DND-41 (cell line): Measurements from ENCODE around the gene PSMG3.

Experiments
- CTCF ChIP-seq: IDR thresholded peaks from 2 replicates; pipeline ENCODE4 v1.5.1; 2012; ENCODE audit warnings: borderline replicate concordance, low read length, moderate library complexity, mild to moderate bottlenecking; ENCODE audit not compliant: poor library complexity, severe bottlenecking; ENCODE audit errors: extremely low read depth
- EZH2 ChIP-seq: IDR thresholded peaks from 3 replicates; pipeline ENCODE4 v1.6.1; 2012; ENCODE audit warnings: borderline replicate concordance, low read depth, mild to moderate bottlenecking, moderate library complexity, low read length, inconsistent platforms; ENCODE audit not compliant: severe bottlenecking

- no peak for TF ChIP-seq CTCF
- no peak for TF ChIP-seq EZH2
Observed at GRCh38 chr7:1535100-1535458, 34.8 kb downstream of the PSMG3 start.
